Immature natural killer cell (primary cell): ENCODE measurements around the gene NTN1. TPM values are rescaled to one million over a fixed set of nuclear protein-coding genes. Genes with fewer than 3 reads are reported as not detected.
"Not testable (repeated sequence)": the region's sequence is repeated elsewhere in the genome, so short reads cannot be mapped to it uniquely, and the experiment has no call there.

Experiments used
- DNase-seq, 3 donors: peaks; one replicate each; pipeline ENCODE4 v3.0.0; 2022; ENCODE audit warnings: mixed read lengths in 1 of 3
- H3K27ac Mint-ChIP-seq, 6 donors: one replicate each; pipeline ENCODE4 v1.8.0; 2020; ENCODE audit warnings: mixed read lengths in 6 of 6, mild to moderate bottlenecking in 5 of 6, inconsistent platforms in 4 of 6, moderate library complexity in 3 of 6
- H3K27me3 Mint-ChIP-seq, 3 donors: one replicate each; pipeline ENCODE4 v1.8.0; 2020 to 2021; ENCODE audit warnings: low read depth in 3 of 3, mild to moderate bottlenecking in 3 of 3, mixed read lengths in 3 of 3, moderate library complexity in 3 of 3, inconsistent platforms in 1 of 3
- H3K36me3 Mint-ChIP-seq, 3 donors: one replicate each; pipeline ENCODE4 v1.8.0; 2020; ENCODE audit warnings: mixed read lengths in 3 of 3, inconsistent platforms in 2 of 3, mild to moderate bottlenecking in 2 of 3
- H3K4me1 Mint-ChIP-seq, 2 donors: one replicate each; pipeline ENCODE4 v1.8.0; 2020; ENCODE audit warnings: inconsistent platforms in 2 of 2, mild to moderate bottlenecking in 2 of 2, mixed read lengths in 2 of 2, moderate library complexity in 1 of 2
- H3K4me3 Mint-ChIP-seq, 5 donors: one replicate each; pipeline ENCODE4 v1.8.0; 2020; ENCODE audit warnings: mild to moderate bottlenecking in 5 of 5, mixed read lengths in 5 of 5, inconsistent platforms in 3 of 5, moderate library complexity in 3 of 5
- H3K9me3 Mint-ChIP-seq, 6 donors: one replicate each; pipeline ENCODE4 v1.8.0; 2020; ENCODE audit warnings: mild to moderate bottlenecking in 6 of 6, mixed read lengths in 6 of 6, inconsistent platforms in 4 of 6, moderate library complexity in 3 of 6
- polyA plus RNA-seq, 3 donors: library from polyadenylated mRNA; unstranded; fragments of 300-500 nt; fragmentation: Illumina TruSeq; gene quantifications; one replicate each; pipeline ENCODE4 v1.2.3, GENCODE V29; 2021

Gene NTN1
- polyA plus RNA-seq, 3 donors from 2014 or later, result not detected

GRCh38 chr17:9095390-9095789 is 74.1 kb downstream of the NTN1 start:
- Mint-ChIP-seq H3K4me1 (no peaks in the 10 kb centered on the region), H3K4me3 (no peak overlapping the region), H3K36me3 (no peaks in the 10 kb centered on the region), H3K27ac (no peak overlapping the region), H3K9me3 (no peaks in the 10 kb centered on the region), H3K27me3 (peaks cover 0 to 13% (median 0%) of the 10 kb centered on the region in 3 donors)
- no peak for DNase-seq

- H3K4me1 Mint-ChIP-seq, result no peaks in the 10 kb centered on the region
- H3K9me3 Mint-ChIP-seq, result no peaks in the 10 kb centered on the region
- H3K4me3 Mint-ChIP-seq, result no peak overlapping the region
- no peak overlapping the region for H3K27ac Mint-ChIP-seq
- no peaks in the 10 kb centered on the region for H3K36me3 Mint-ChIP-seq
- no peak for DNase-seq
- peaks cover 0 to 16% (median 2%) of the 10 kb centered on the region in 3 donors for H3K27me3 Mint-ChIP-seq
Observed at GRCh38 chr17:9098242-9098825, 77.0 kb downstream of the NTN1 start.

GRCh38 chr17:9101356-9101755 is 80.0 kb downstream of the NTN1 start:
- no peak for DNase-seq
- Mint-ChIP-seq H3K9me3 (no peaks in the 10 kb centered on the region), H3K27me3 (peaks cover 0 to 21% (median 2%) of the 10 kb centered on the region in 3 donors), H3K4me1 (no peaks in the 10 kb centered on the region), H3K36me3 (peaks cover 0 to 3% (median 0%) of the 10 kb centered on the region in 3 donors), H3K27ac (no peak overlapping the region), H3K4me3 (no peak overlapping the region)

- H3K36me3 Mint-ChIP-seq, H3K27ac Mint-ChIP-seq, H3K4me1 Mint-ChIP-seq, DNase-seq, H3K4me3 Mint-ChIP-seq, H3K9me3 Mint-ChIP-seq: not testable (repeated sequence)
- H3K27me3 Mint-ChIP-seq, result peaks cover 0 to 15% (median 4%) of the 10 kb centered on the region in 3 donors
Observed at GRCh38 chr17:9103193-9103592, 81.9 kb downstream of the NTN1 start.

GRCh38 chr17:9104370-9105041 is 83.2 kb downstream of the NTN1 start:
- H3K4me1 Mint-ChIP-seq, result no peaks in the 10 kb centered on the region
- no peak overlapping the region for H3K27ac Mint-ChIP-seq
- H3K4me3 Mint-ChIP-seq, result no peak overlapping the region
- DNase-seq, result no peak
- H3K27me3 Mint-ChIP-seq, result peaks cover 0 to 13% (median 4%) of the 10 kb centered on the region in 3 donors
- H3K36me3 Mint-ChIP-seq, result peaks cover 0 to 3% (median 0%) of the 10 kb centered on the region in 3 donors
- no peaks in the 10 kb centered on the region for H3K9me3 Mint-ChIP-seq

- Mint-ChIP-seq H3K9me3 (no peaks in the 10 kb centered on the region), H3K4me3 (no peak overlapping the region), H3K27ac (peak overlapping the region in 1 of 6 donors; percentile 71), H3K27me3 (peaks cover 0 to 13% (median 4%) of the 10 kb centered on the region in 3 donors), H3K4me1 (no peaks in the 10 kb centered on the region), H3K36me3 (peaks cover 0 to 3% (median 0%) of the 10 kb centered on the region in 3 donors)
- no peak for DNase-seq
Observed at GRCh38 chr17:9105068-9105868, 84.0 kb downstream of the NTN1 start.

- not testable (repeated sequence) for H3K36me3 Mint-ChIP-seq, H3K27ac Mint-ChIP-seq, H3K4me3 Mint-ChIP-seq, H3K9me3 Mint-ChIP-seq, DNase-seq, H3K4me1 Mint-ChIP-seq
- H3K27me3 Mint-ChIP-seq, result peaks cover 0 to 17% (median 4%) of the 10 kb centered on the region in 3 donors
Observed at GRCh38 chr17:9106278-9106677, 85.0 kb downstream of the NTN1 start.

- Mint-ChIP-seq H3K9me3 (no peaks in the 10 kb centered on the region), H3K36me3 (peaks cover 0 to 3% (median 0%) of the 10 kb centered on the region in 3 donors), H3K27ac (no peak overlapping the region), H3K4me3 (no peak overlapping the region), H3K27me3 (peaks cover 2 to 22% (median 3%) of the 10 kb centered on the region in 3 donors), H3K4me1 (no peaks in the 10 kb centered on the region)
- no peak for DNase-seq
Observed at GRCh38 chr17:9107527-9107926, 86.2 kb downstream of the NTN1 start.

- Mint-ChIP-seq H3K9me3 (no peaks in the 10 kb centered on the region), H3K36me3 (peaks cover 0 to 3% (median 0%) of the 10 kb centered on the region in 3 donors), H3K4me1 (no peaks in the 10 kb centered on the region), H3K27me3 (peaks cover 2 to 22% (median 3%) of the 10 kb centered on the region in 3 donors), H3K4me3 (no peak overlapping the region), H3K27ac (no peak overlapping the region)
- no peak for DNase-seq
Observed at GRCh38 chr17:9108146-9108545, 86.8 kb downstream of the NTN1 start.

GRCh38 chr17:9109933-9110332 is 88.6 kb downstream of the NTN1 start:
- H3K4me1 Mint-ChIP-seq, result no peaks in the 10 kb centered on the region

GRCh38 chr17:9110501-9110900 is 89.2 kb downstream of the NTN1 start:
- Mint-ChIP-seq H3K9me3 (no peaks in the 10 kb centered on the region), H3K4me1 (peaks cover 0 to under 1% of the 10 kb centered on the region in 2 donors), H3K27me3 (peaks cover 2 to 12% (median 3%) of the 10 kb centered on the region in 3 donors), H3K36me3 (no peaks in the 10 kb centered on the region), H3K4me3 (no peak overlapping the region), H3K27ac (no peak overlapping the region)
- DNase-seq, result no peak

More at GRCh38 chr17:9109933-9110332, 88.6 kb downstream of the NTN1 start:
- Mint-ChIP-seq H3K27ac (no peak overlapping the region), H3K9me3 (no peaks in the 10 kb centered on the region), H3K27me3 (peaks cover 2 to 14% (median 3%) of the 10 kb centered on the region in 3 donors), H3K36me3 (no peaks in the 10 kb centered on the region), H3K4me3 (no peak overlapping the region)
- DNase-seq, result no peak

- no peaks in the 10 kb centered on the region for H3K9me3 Mint-ChIP-seq
- H3K4me1 Mint-ChIP-seq, result peaks cover 0 to 8% of the 10 kb centered on the region in 2 donors
- no peaks in the 10 kb centered on the region for H3K36me3 Mint-ChIP-seq
- H3K27ac Mint-ChIP-seq, result no peak overlapping the region
- peak in 2 of 3 donors; percentile 23 to 24 for DNase-seq
- peaks cover 2 to 18% (median 2%) of the 10 kb centered on the region in 3 donors for H3K27me3 Mint-ChIP-seq
- H3K4me3 Mint-ChIP-seq, result peak overlapping the region; percentile 12 to 75 (median 57)
Observed at GRCh38 chr17:9115214-9116191, 94.2 kb downstream of the NTN1 start.

GRCh38 chr17:9116311-9116835 is 95.1 kb downstream of the NTN1 start:
- Mint-ChIP-seq H3K36me3 (no peaks in the 10 kb centered on the region), H3K4me1 (peaks cover 0 to 8% of the 10 kb centered on the region in 2 donors), H3K4me3 (peak overlapping the region in 3 of 5 donors; percentile 4 to 58 (median 14)), H3K27me3 (peaks cover 3 to 15% (median 9%) of the 10 kb centered on the region in 3 donors), H3K27ac (no peak overlapping the region), H3K9me3 (no peaks in the 10 kb centered on the region)
- no peak for DNase-seq
